Measurements from ENCODE around the gene CRABP1.
A peak's percentile ranks its signal among the peaks of the same experiment; 100 is the strongest.

CRABP1 gene

DNA sequence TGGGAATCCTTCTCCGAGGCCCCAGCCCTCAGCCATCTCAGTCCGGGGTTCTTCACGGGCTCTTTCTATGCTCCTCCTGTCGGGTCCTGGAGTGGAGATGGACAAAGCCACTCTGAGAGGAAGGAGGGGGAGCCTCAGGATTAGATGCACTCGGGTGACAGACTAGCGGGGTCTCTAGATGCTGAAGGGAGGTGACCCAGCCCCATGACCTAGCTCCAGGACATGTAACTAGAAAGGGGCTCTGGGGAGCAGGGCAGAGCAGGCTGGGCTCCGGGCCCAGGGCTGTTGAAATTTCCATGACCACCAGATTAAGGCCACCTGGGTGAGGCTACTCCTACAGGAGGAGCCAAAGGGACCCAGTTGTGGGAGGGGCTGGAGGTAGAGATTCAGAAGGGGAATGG, 26.0 kb upstream of the CRABP1 start:
- no peak for TF ChIP-seq ARNT (IDR thresholded peaks at IDR 0.05)
- TF ChIP-seq FOXM1 (IDR thresholded peaks at IDR 0.05; ENCODE audit: borderline replicate concordance) = no peak
- no peak for TF ChIP-seq ZNF384 (IDR thresholded peaks at IDR 0.05)
- no peak for TF ChIP-seq LEF1 (IDR thresholded peaks at IDR 0.05; ENCODE audit: borderline replicate concordance)
- no peak for TF ChIP-seq L3MBTL2 (conservative IDR thresholded peaks at IDR 0.05)
- no peak for TF ChIP-seq BHLHE40 (IDR thresholded peaks at IDR 0.05; ENCODE audit: borderline replicate concordance)
- no peak for TF ChIP-seq SP1 (IDR thresholded peaks at IDR 0.05)
- TF ChIP-seq FOXA1 (IDR thresholded peaks at IDR 0.05) = no peak
- no peak for TF ChIP-seq HDGF (IDR thresholded peaks at IDR 0.05; ENCODE audit: borderline replicate concordance)
- TF ChIP-seq, protein P1, sequence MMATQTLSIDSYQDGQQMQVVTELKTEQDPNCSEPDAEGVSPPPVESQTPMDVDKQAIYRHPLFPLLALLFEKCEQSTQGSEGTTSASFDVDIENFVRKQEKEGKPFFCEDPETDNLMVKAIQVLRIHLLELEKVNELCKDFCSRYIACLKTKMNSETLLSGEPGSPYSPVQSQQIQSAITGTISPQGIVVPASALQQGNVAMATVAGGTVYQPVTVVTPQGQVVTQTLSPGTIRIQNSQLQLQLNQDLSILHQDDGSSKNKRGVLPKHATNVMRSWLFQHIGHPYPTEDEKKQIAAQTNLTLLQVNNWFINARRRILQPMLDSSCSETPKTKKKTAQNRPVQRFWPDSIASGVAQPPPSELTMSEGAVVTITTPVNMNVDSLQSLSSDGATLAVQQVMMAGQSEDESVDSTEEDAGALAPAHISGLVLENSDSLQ (IDR thresholded peaks at IDR 0.05) = no peak
- no peak for TF ChIP-seq TARDBP (IDR thresholded peaks at IDR 0.05)
- no peak for TF ChIP-seq FOXK2 (IDR thresholded peaks at IDR 0.05)
- no peak for TF ChIP-seq NFRKB (IDR thresholded peaks at IDR 0.05)
- no peak for DNase-seq (ENCODE audit: extremely low spot score)
- ChIA-PET CTCF (no interaction called here), POLR2A (interaction anchor here (2.6 kb wide), 1 partner anchor 14 kb away, joined by 14 read pairs; the partner anchor contains the start of gene SKIC8)

DNA sequence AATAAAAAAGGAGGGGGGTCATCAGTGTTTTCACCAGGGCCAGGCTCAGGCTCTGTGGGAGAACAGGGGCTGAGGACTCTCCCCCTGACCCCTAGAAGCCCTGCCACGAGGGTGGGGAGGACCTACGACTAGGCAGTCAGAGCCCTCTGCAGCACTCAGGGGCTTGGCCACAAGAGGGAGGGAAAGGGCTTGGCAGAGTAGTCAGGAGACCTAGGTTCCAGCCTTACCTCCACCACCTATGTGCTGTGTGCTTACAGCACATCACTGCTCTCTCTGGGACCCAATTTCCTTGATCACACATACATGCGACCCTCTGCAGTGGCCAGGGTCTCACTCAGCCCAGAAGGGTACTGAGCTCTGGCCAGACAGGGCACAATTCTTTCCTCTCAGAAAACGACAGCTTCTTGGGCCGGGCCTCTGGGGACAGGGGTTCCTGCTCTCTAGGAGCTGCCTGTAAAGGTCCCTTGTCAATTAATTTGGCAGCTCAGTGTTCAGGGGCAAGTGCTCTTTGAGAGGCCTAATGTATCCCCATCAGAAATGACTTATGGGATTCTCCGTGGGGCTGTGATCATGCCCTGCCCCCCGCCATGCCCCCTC, 24.4 kb upstream of the CRABP1 start:
- no peak for TF ChIP-seq BHLHE40 (IDR thresholded peaks at IDR 0.05; ENCODE audit: borderline replicate concordance)
- no peak for TF ChIP-seq SP1 (IDR thresholded peaks at IDR 0.05)
- TF ChIP-seq, protein P1 (IDR thresholded peaks at IDR 0.05) = no peak
- no peak for TF ChIP-seq LEF1 (IDR thresholded peaks at IDR 0.05; ENCODE audit: borderline replicate concordance)
- no peak for TF ChIP-seq FOXM1 (IDR thresholded peaks at IDR 0.05; ENCODE audit: borderline replicate concordance)
- TF ChIP-seq ARNT (IDR thresholded peaks at IDR 0.05) = no peak
- no peak for TF ChIP-seq SUZ12 (IDR thresholded peaks at IDR 0.05)
- no peak for TF ChIP-seq TARDBP (IDR thresholded peaks at IDR 0.05)
- no peak for TF ChIP-seq CTBP1 (IDR thresholded peaks at IDR 0.05; ENCODE audit: borderline replicate concordance)
- no peak for TF ChIP-seq FOXA1 (IDR thresholded peaks at IDR 0.05)
- DNase-seq (ENCODE audit: extremely low spot score) = peak; percentile 66
- CTCF ChIA-PET = interaction anchor here (1.1 kb wide), 1 partner anchor 18 kb away, joined by 3 read pairs; no protein-coding TSS in a partner anchor
- POLR2A ChIA-PET = interaction anchor here (1.0 to 2.1 kb wide), 2 partner anchors 16 to 123 kb away, joined by 3 to 11 read pairs; partner anchors contain the start of genes IREB2 and SKIC8

DNA sequence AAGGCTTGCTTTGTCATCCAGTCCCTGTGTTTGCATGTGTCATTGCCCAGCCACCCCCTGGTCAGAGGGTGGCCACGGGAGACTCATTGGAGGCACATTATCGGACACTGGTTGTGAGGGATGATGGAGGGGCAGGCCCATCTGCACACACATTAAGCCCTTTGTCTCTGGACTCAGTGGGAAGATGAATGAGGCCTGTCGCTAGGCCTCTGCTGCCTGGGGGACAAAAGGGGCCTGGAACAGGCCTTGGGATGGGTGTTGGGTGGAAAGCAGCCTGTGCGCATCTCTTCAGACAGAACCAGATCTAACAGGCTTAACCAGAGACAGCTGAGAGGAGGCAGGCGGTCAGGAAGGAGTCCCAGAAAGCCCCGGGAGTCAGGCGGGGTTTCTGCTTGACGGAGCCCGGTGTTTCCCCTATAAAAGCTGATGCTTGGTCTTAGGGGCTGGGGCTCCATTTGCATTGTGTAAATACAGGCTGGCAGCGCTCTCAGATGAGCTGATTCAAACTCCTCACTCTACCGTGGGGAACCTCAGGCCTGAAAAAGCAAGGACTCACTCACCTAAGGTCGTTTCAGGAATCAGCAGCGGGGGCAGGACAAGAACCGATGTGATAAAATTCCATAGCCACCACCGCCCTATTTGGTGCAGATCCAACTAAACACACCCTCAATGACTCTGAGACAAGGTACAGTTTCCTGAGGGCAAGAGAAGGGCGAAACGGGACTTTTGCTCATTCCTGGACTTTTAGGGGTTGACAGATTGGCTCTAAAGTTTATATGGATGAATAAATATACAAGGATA, 23.7 kb upstream of the CRABP1 start:
- CTCF ChIA-PET = interaction anchor here (1.1 kb wide), 1 partner anchor 19 kb away, joined by 3 read pairs; no protein-coding TSS in a partner anchor
- POLR2A ChIA-PET = interaction anchor here (1.4 to 2.1 kb wide), 2 partner anchors 17 to 121 kb away, joined by 6 to 11 read pairs; partner anchors contain the start of genes IREB2 and SKIC8
- TF ChIP-seq TARDBP (IDR thresholded peaks at IDR 0.05) (no peak), LEF1 (IDR thresholded peaks at IDR 0.05; ENCODE audit: borderline replicate concordance) (no peak), NFRKB (IDR thresholded peaks at IDR 0.05) (no peak), SUZ12 (IDR thresholded peaks at IDR 0.05) (no peak), ZNF384 (IDR thresholded peaks at IDR 0.05) (no peak), ARNT (IDR thresholded peaks at IDR 0.05) (no peak), L3MBTL2 (conservative IDR thresholded peaks at IDR 0.05) (no peak), SP1 (IDR thresholded peaks at IDR 0.05) (no peak), ELF4 (IDR thresholded peaks at IDR 0.05) (no peak), FOXA1 (IDR thresholded peaks at IDR 0.05) (no peak), HDGF (IDR thresholded peaks at IDR 0.05; ENCODE audit: borderline replicate concordance) (no peak)
- TF ChIP-seq, protein P1 (IDR thresholded peaks at IDR 0.05) = no peak
- no peak for DNase-seq (ENCODE audit: extremely low spot score)

DNA sequence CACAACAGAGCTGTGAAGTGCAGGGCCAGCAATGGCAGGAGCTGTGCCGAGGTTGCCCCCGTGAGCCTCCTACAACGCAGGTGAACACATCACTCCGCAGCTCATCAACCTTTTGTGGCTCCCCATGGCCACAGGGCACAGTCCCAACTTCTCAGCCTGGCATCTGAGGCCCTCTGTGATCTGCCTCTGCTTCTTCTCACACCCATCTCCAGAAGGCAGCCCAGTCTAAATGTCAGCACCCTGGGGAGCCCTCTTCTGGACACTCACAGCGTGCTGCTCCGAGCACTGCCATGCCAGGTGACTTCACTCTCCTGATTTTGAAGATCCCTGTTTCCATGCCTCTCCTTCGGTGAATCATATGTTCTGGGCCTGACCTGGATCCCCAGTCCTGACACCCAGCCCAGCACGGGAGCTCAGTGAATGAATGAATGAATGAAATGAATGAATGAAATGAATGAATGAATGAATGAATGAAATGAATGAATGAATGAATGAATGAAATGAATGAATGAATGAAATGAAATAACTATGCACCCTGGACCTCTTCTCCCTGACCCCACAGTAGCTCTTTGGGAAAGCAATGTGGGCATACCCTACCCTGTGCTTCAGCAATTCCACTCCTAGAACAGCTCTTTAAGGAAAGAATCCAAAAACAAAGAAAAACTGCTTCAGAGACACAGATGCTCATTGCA, 22.9 kb upstream of the CRABP1 start:
- no peak for TF ChIP-seq ZNF384 (IDR thresholded peaks at IDR 0.05)
- no peak for TF ChIP-seq SUZ12 (IDR thresholded peaks at IDR 0.05)
- no peak for TF ChIP-seq FOXA1 (IDR thresholded peaks at IDR 0.05)
- TF ChIP-seq CTBP1 (IDR thresholded peaks at IDR 0.05; ENCODE audit: borderline replicate concordance) = no peak
- no peak for TF ChIP-seq HDGF (IDR thresholded peaks at IDR 0.05; ENCODE audit: borderline replicate concordance)
- peak; percentile 44; the same call in 1 of the 2 replicates for TF ChIP-seq L3MBTL2 (conservative IDR thresholded peaks at IDR 0.05)
- TF ChIP-seq SP1 (IDR thresholded peaks at IDR 0.05) = no peak
- TF ChIP-seq, protein P1 (IDR thresholded peaks at IDR 0.05) = no peak
- peak; percentile 68; the same call in 1 of the 2 replicates for TF ChIP-seq NFRKB (IDR thresholded peaks at IDR 0.05)
- DNase-seq (ENCODE audit: extremely low spot score) = no peak
- ChIA-PET POLR2A (interaction anchor here (1.4 to 2.1 kb wide), 2 partner anchors 18 to 121 kb away, joined by 6 to 11 read pairs; partner anchors contain the start of genes IREB2 and SKIC8), CTCF (interaction anchor here (0.5 to 1.1 kb wide), 3 partner anchors 11 to 240 kb away, joined by 3 read pairs; no protein-coding TSS in a partner anchor)

DNA sequence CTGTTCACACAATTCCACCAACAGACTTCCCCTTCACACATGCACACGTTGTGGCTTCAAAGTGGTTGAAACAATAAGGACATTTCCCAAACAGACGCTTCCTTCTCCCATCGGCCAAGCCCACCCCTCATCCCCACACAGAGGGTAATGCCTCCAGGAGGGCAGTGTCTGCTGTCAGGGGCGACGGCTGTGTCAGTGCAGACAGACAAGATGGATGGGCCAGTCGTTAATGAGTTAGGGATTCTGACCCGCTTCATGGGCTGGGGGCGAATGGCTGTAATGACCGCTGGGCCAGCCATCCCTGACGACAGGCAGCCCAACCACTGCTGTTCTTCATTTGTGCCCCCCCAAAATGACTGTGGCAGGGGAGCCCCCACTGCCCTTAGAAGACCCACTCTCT, 20.6 kb upstream of the CRABP1 start:
- DNase-seq (ENCODE audit: extremely low spot score) = no peak
- TF ChIP-seq ELF4 (IDR thresholded peaks at IDR 0.05) (no peak), SUZ12 (IDR thresholded peaks at IDR 0.05) (no peak), SP1 (IDR thresholded peaks at IDR 0.05) (no peak), ARNT (IDR thresholded peaks at IDR 0.05) (no peak), CTBP1 (IDR thresholded peaks at IDR 0.05; ENCODE audit: borderline replicate concordance) (no peak), ZNF384 (IDR thresholded peaks at IDR 0.05) (no peak), FOXK2 (IDR thresholded peaks at IDR 0.05) (no peak), HDGF (IDR thresholded peaks at IDR 0.05; ENCODE audit: borderline replicate concordance) (no peak)
- CTCF ChIA-PET = no interaction called here
- POLR2A ChIA-PET = no interaction called here
